GM12892 (cell line): ENCODE measurements around the gene ARHGAP31.
"Not testable (repeated sequence)": the region's sequence is repeated elsewhere in the genome, so short reads cannot be mapped to it uniquely, and the experiment has no call there.

Source experiments
- DNase-seq: peaks from one replicate; pipeline ENCODE4 v3.0.0; 2011; ENCODE audit not compliant: insufficient read length
- FAIRE-seq: peaks from 2 replicates; lab custom pipeline; 2011; peaks lifted over from hg19 to GRCh38; lab: Jason Lieb, UNC
- POLR2A ChIP-seq: IDR thresholded peaks from 2 replicates; pipeline ENCODE4 v1.6.1; 2011; ENCODE audit warnings: low read depth, low read length, control low read depth
- POLR2AphosphoS5 ChIP-seq: IDR thresholded peaks from 2 replicates; pipeline ENCODE4 v1.6.1; 2011; ENCODE audit warnings: low read depth, low read length, control low read depth
- TAF1 ChIP-seq: IDR thresholded peaks from 2 replicates; pipeline ENCODE4 v1.6.1; 2011; ENCODE audit warnings: low read depth, mild to moderate bottlenecking, control low read depth, low read length, borderline replicate concordance

Gene ARHGAP31

DNA sequence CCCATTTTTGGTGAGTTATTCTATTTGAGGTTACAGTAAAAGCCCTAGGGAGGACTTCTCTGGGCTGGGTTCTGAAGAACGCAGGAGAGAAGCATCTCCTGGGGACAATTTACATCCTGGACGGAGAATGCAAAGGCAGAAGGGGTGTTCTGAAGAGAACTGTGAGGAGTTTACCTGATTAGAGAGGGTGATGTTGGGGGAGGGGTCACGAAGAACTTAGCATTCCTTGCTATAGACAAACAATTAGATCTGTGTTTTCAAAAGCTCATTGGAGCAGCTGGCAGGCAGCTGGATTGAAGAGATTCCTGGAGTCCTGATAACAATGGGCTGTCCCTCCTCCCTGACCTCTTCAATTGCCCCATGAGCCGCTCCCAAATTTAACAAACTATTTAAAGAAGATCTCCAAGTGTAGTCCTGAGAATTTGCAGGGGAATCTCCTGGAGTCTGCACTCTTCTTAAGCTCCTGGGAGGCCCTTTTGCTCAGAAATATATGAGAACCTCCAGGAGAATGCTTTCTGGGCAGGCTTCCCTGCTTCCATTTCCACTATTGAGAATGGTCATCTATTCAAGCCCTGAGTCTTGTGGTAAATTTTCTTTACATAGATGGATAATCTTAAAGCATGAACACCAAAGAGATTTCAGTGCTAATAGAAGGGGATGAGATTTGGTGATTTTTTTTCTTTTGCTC, 55.3 kb downstream of the ARHGAP31 start:
- no peak for FAIRE-seq
- TF ChIP-seq POLR2A (no peak), POLR2AphosphoS5 (no peak), TAF1 (no peak)
- DNase-seq: no peak

- DNase-seq (no peak), FAIRE-seq (no peak)
- TF ChIP-seq POLR2A (no peak), TAF1 (no peak), POLR2AphosphoS5 (no peak)
Observed at GRCh38 chr3:119350114-119350513, 55.9 kb downstream of the ARHGAP31 start.

DNA sequence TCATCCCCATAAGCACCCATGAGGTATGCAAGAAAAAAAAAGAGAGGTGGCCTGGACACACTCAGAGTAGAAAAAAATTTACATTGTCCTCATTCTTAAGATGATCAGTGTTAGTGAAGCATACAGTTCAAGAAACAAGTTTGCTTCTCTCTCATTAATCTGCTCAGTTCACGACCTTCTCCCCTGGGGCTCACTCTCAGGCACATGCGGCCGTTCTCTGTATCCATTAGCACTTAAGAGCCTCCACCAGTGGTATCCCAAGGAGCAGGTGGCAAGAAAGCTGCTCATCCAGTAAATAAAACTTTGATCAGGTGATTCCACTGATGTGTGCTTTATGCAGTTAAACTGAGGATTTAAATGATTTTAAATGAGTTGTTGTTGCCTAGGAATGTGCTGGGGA, 57.4 kb downstream of the ARHGAP31 start:
- DNase-seq (no peak), FAIRE-seq (no peak)
- TF ChIP-seq POLR2AphosphoS5 (no peak), POLR2A (no peak)

DNA sequence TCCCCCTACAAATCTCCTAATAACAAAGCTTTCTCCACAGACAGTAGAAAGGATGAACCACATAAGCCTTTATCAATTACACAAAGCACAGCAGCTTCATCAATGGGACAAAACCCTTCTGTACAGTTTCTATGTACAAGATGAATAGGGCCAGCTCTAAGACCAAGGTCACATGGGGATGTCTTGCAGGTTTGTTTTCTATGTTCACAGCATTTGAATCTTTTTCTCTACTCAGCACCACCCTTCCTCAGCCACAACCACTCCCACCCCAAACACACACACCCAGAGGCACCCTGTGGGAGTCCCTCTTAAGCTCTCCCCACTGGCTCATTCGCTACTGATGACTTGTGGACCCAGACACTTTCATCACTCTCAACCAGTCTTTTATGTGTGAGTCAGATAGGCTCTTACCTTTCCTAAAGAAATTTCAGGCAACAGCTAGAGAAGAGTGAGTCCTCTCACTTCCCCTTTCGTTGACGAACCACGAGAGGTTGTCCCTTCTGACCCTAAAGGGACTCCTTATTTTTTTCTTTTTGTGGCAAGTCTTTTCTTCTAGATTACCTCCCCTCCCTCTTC, 57.9 kb downstream of the ARHGAP31 start:
- peak; percentile 94 for FAIRE-seq
- no peak for TF ChIP-seq TAF1
- no peak for TF ChIP-seq POLR2A
- no peak for TF ChIP-seq POLR2AphosphoS5
- peak; percentile 19 for DNase-seq

DNA sequence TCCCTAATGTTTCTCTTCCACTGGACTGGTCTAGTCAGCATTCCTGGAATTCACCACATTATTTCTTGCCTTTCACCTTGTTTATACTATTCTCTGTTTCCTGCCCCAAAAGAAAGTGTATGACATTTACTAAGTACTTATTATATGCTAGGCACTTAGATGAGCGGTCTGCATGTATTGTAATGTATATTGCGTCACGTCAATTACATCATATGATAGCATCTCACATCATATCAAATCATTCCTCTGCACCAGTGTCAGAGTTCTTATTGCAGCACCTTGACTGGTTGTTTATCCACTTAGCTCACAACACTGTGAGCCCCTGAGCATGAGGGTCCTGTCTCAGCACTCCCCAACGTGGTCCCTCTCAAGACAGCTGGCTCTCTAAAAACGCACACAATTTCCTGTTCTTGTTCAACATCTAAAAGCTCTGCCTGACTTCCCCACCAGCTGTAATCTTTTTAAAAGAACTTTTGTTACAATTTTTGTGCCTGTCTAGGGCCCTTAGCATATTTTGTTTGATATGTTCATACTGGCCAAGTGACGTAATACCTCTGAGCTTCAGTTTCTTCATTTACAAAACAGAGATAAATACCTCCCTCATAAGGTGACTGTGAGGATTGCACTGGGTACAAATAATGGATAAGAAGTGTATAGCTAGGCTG, 58.8 kb downstream of the ARHGAP31 start:
- TF ChIP-seq TAF1 (no peak), POLR2AphosphoS5 (no peak), POLR2A (no peak)
- DNase-seq (no peak), FAIRE-seq (peak; percentile 80)

DNA sequence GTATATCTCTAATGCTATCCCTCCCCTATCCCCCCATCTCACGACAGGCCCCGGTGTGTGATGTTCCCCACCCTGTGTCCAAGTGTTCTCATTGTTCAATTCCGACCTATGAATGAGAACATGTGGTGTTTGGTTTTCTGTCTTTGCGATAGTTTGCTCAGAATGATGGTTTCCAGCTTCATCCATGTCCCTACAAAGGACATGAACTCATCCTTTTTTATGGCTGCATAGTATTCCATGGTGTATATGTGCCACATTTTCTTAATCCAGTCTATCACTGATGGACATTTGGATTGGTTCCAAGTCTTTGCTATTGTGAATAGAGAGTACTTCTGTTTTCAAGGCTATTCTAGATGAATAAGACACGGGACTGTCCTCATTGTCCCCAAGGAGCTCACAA, 61.4 kb downstream of the ARHGAP31 start:
- FAIRE-seq, DNase-seq: not testable (repeated sequence)

DNA sequence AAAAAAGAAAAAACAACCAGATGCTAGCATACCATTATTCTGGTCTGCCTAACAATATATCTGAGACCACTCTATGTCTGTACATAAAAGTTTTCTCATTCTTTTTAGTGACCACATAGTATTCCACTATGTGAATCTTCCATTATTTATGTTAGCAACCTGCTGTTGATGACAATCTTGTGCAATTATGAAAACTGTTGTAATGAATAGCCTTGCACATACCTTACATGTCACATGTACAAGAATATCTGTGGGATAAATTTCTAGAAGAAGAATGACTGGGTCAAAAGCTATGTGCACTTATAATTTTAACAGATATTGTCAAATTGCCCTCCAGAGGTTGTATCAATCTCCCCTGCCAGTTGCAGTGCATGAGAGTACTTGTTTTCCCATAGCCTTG, 62.5 kb downstream of the ARHGAP31 start:
- peak; percentile 36 for FAIRE-seq
- TF ChIP-seq TAF1 (no peak), POLR2AphosphoS5 (no peak), POLR2A (no peak)
- DNase-seq: no peak

DNA sequence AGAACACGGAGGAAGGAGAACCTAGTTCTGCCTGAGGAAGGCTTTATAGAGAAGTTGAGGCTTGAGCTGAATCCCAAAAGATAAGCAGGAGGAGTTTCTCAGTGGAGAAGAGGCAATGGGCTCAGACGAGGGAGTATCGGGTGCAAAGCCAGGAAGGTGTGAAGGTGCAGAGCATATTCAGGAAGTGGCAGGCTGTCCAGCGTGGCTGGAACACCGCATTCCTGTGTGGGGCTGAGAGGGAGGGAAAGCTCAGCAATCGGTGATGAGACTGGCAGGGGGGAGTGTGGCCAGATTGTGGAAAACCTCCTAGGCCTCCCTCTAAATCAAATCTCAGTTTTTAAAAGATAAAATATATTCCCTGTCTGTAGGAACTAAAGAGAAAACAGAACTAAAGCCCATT, 63.0 kb downstream of the ARHGAP31 start:
- no peak for FAIRE-seq

GRCh38 chr3:119359476-119360326, 65.5 kb downstream of the ARHGAP31 start:
- TF ChIP-seq POLR2AphosphoS5: no peak
- no peak for TF ChIP-seq POLR2A
- TF ChIP-seq TAF1: no peak
- peak; percentile 91 for FAIRE-seq

More for the DNA sequence above, 63.0 kb downstream of the ARHGAP31 start:
- DNase-seq: no peak
- no peak for TF ChIP-seq POLR2AphosphoS5
- no peak for TF ChIP-seq TAF1
- no peak for TF ChIP-seq POLR2A

GRCh38 chr3:119360736-119361462, 66.7 kb downstream of the ARHGAP31 start:
- no peak for DNase-seq
- no peak for TF ChIP-seq POLR2A
- TF ChIP-seq POLR2AphosphoS5: no peak
- no peak for TF ChIP-seq TAF1
- no peak for FAIRE-seq

More at GRCh38 chr3:119359476-119360326, 65.5 kb downstream of the ARHGAP31 start:
- no peak for DNase-seq

DNA sequence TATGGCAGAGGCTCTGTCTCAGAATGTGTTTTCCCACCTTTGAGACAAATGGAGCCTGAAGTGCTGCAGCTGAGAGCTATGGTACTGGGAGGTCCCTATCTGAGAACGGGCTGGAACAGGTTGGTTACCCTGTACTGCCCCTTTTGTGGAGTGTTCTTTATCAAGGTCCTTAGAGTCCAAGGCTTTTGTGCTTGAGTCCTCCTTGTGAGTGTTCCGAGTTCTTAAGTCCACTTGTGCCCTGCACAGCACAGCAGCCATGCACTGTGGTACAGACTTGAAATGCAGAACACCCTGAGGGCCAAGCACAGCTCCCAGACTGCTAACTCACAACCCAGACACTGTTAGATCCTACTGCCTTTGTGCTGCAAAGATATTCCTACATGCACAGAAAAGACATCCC, 67.8 kb downstream of the ARHGAP31 start:
- TF ChIP-seq TAF1: no peak
- TF ChIP-seq POLR2A: no peak
- no peak for TF ChIP-seq POLR2AphosphoS5
- DNase-seq (no peak), FAIRE-seq (no peak)
